Right lobe of liver (tissue), 6 donors: ENCODE results near the gene STK11. TPM values are rescaled to one million over a fixed set of nuclear protein-coding genes. Genes with fewer than 3 reads are reported as not detected.

Experiments
- ATAC-seq, 4 donors: fragments of 200-7000 bp; cut with Tn5 transposase; one replicate each; pipeline ENCODE4 v1.9.1; 2020; ENCODE audit warnings: mild to moderate bottlenecking in 4 of 4, moderate library complexity in 4 of 4
- DNase-seq, 3 donors: peaks; one replicate each; pipeline ENCODE4 v3.0.0-alpha.2; 2020
- H3K27ac ChIP-seq, 3 donors: fragments of 200-600 bp; one replicate each; pipeline ENCODE4 v1.8.0; 2022
- H3K27me3 ChIP-seq, 2 donors: fragments of 200-600 bp; one replicate each; pipeline ENCODE4 v1.8.0; 2022
- H3K36me3 ChIP-seq, 4 donors: fragments of 200-600 bp; sonication (generic) in 1 of 4; one replicate each; pipeline versions ENCODE4 v1.5.1 to v1.8.0; 2017 to 2022; ENCODE audit warnings: control low read depth in 1 of 4
- H3K4me1 ChIP-seq, 4 donors: fragments of 200-600 bp; sonication (generic) in 1 of 4; one replicate each; pipeline versions ENCODE4 v1.5.1 to v1.8.0; 2017 to 2022; ENCODE audit warnings: control low read depth in 1 of 4
- H3K4me3 ChIP-seq, 3 donors: fragments of 200-600 bp; one replicate each; pipeline ENCODE4 v1.8.0; 2022
- H3K9me3 ChIP-seq, 4 donors: fragments of 200-600 bp; sonication (generic) in 1 of 4; one replicate each; pipeline versions ENCODE4 v1.5.1 to v1.8.0; 2017 to 2022; ENCODE audit warnings: control low read depth in 1 of 4
- CTCF ChIP-seq, 4 donors: fragments of 200-600 bp in 3 of 4; fragments of 450-650 bp in 1 of 4; IDR thresholded peaks; one replicate each; pipeline versions ENCODE4 v1.5.1 to v1.8.0; 2016 to 2022; ENCODE audit warnings: antibody characterized with exemption in 4 of 4, mild to moderate bottlenecking in 2 of 4
- POLR2A ChIP-seq: fragments of 450-650 bp; IDR thresholded peaks from one replicate; pipeline ENCODE4 v1.6.1; 2017; ENCODE audit warnings: antibody characterized with exemption, mild to moderate bottlenecking
- WGBS: methylation state at CpG from one replicate; pipeline ENCODE4 v1.1.6; 2018; ENCODE audit warnings: low coverage, low lambda C conversion rate; ENCODE audit not compliant: insufficient coverage; ENCODE audit errors: missing lambda C conversion rate; 5-methylcytosine and 5-hydroxymethylcytosine counted together
- intact Hi-C, 2 donors: fragments of 100-400 bp; cut with DNase I; formaldehyde crosslinking; loops; one replicate each; pipeline versions ENCODE4 v1.11.2 to v1.14.1; 2022
- total RNA-seq, 6 experiments: library from RNA; depleted of rRNA in 2 of 6; stranded (reverse); fragments of >200 nt in 2 of 6; fragmentation: NEBNext Ultra II Directional in 3 of 6; extraction: Animal tissue kit (Norgen Biotek cat#: 25700) in 3 of 6; gene quantifications; one replicate each; pipeline versions ENCODE4 v1.1.0 to v1.2.4, GENCODE V29; 2016 to 2023
- donor health status: DM: no; HTN: yes; CAD: no.
- donor health status: DM: no; HTN: no; CAD: no.
- donor health status: DM: no; HTN: no; CAD: no.
- donor health status: DM: no; HTN: yes; CAD: no.
- donor health status: DM: no; HTN: yes; CAD: no.

The STK11 gene
- total RNA-seq, 6 experiments from 2014 or later = 23.8 to 34.0 (median 29.5) TPM

GRCh38 chr19:1247748-1248138, 42.2 kb downstream of the STK11 start:
- peak in 3 of 4 donors; percentile 0 to 2 (median 2) for ATAC-seq

GRCh38 chr19:1248139-1248785, 42.7 kb downstream of the STK11 start, which contains the start of gene MIDN:
MIDN (plus strand) TSS chr19:1248583; CDS start chr19:1250297, 1,714 bp downstream.
- peak within 1 kb of the TSS; percentile 90 to 98 (median 97) for H3K27ac ChIP-seq
- peak; percentile 12 to 46 (median 26) for ATAC-seq
- no peaks in the 10 kb centered on the region for H3K27me3 ChIP-seq
- peak within 1 kb of the TSS; percentile 75 to 86 (median 78) for H3K4me3 ChIP-seq
- peak; percentile 23 to 44 (median 38) for TF ChIP-seq CTCF (IDR thresholded peaks at IDR 0.05)
- TF ChIP-seq POLR2A = peak; percentile 95
- WGBS = 0% methylated on average over 7 of the region's 60 CpGs
- H3K36me3 ChIP-seq = peaks cover 0 to 9% (median 1%) of the 10 kb centered on the region in 4 donors
- intact Hi-C loops = no loop called here
- DNase-seq = peak; percentile 93
- peaks cover 0 to 63% (median 27%) of the 10 kb centered on the region in 4 donors for H3K4me1 ChIP-seq
- H3K9me3 ChIP-seq = no peaks in the 10 kb centered on the region

More at GRCh38 chr19:1247748-1248138, 42.2 kb downstream of the STK11 start:
- Histone ChIP-seq H3K27me3 (no peaks in the 10 kb centered on the region), H3K9me3 (no peaks in the 10 kb centered on the region), H3K27ac (peak overlapping the region; percentile 90 to 98 (median 97)), H3K36me3 (peaks cover 0 to 9% (median 1%) of the 10 kb centered on the region in 4 donors), H3K4me1 (peaks cover 0 to 63% (median 27%) of the 10 kb centered on the region in 4 donors), H3K4me3 (peak overlapping the region; percentile 75 to 86 (median 78))
- DNase-seq = no peak
- intact Hi-C loops = no loop called here
- no peak for TF ChIP-seq CTCF (IDR thresholded peaks at IDR 0.05)
- no peak for TF ChIP-seq POLR2A
- 67% methylated on average over 1 of the region's 8 CpGs for whole genome bisulfite sequencing

GRCh38 chr19:1248786-1249297, 43.3 kb downstream of the STK11 start:
- peaks cover 0 to 9% (median 2%) of the 10 kb centered on the region in 4 donors for H3K36me3 ChIP-seq
- intact Hi-C loops = no loop called here
- peak overlapping the region; percentile 75 to 86 (median 78) for H3K4me3 ChIP-seq
- no CpG with 5 or more reads among the region's 74 CpGs for WGBS
- no peaks in the 10 kb centered on the region for H3K9me3 ChIP-seq
- H3K27ac ChIP-seq = peak overlapping the region; percentile 90 to 98 (median 97)
- peak; percentile 4 to 18 (median 13) for ATAC-seq
- peaks cover 0 to 63% (median 27%) of the 10 kb centered on the region in 4 donors for H3K4me1 ChIP-seq
- peak; percentile 91 to 92 (median 91) for DNase-seq
- TF ChIP-seq POLR2A (no peak), CTCF (IDR thresholded peaks at IDR 0.05) (peak; percentile 70 to 96 (median 83))
- H3K27me3 ChIP-seq = no peaks in the 10 kb centered on the region

GRCh38 chr19:1249298-1249989, 43.9 kb downstream of the STK11 start:
- peak overlapping the region; percentile 90 to 98 (median 97) for H3K27ac ChIP-seq
- H3K36me3 ChIP-seq = peaks cover 6 to 15% (median 8%) of the 10 kb centered on the region in 4 donors
- no peaks in the 10 kb centered on the region for H3K9me3 ChIP-seq
- H3K4me1 ChIP-seq = peaks cover 0 to 63% (median 27%) of the 10 kb centered on the region in 4 donors
- peak overlapping the region; percentile 75 to 92 (median 86) for H3K4me3 ChIP-seq
- intact Hi-C loops = no loop called here
- peak; percentile 1 to 24 (median 12) for ATAC-seq
- 0% methylated on average over 18 of the region's 102 CpGs for WGBS
- TF ChIP-seq POLR2A (peak; percentile 91), CTCF (IDR thresholded peaks at IDR 0.05) (no peak)
- DNase-seq = peak; percentile 94 to 96 (median 95)
- no peaks in the 10 kb centered on the region for H3K27me3 ChIP-seq
